ENCODE data around the gene ADCY10. TPM values are rescaled to one million over a fixed set of nuclear protein-coding genes. Genes with fewer than 3 reads are reported as not detected.

Gene ADCY10
- total and polyA plus RNA-seq, 2 donors (not counting 3 experiments of a cell fraction or from before 2014, with no cell fraction given): not detected

- ChIA-PET CTCF (interaction anchor here (1.1 kb wide), 1 partner anchor 10 kb away, joined by 3 read pairs; no protein-coding TSS in a partner anchor), POLR2A (no interaction called here)
- H3K27ac ChIP-seq (ENCODE audit: insufficient read depth, low read depth, low read length): no peak overlapping the region
- intact Hi-C loops (cut with micrococcal nuclease): loop anchor here (5.0 kb wide), 1 partner anchor 258 kb away; no protein-coding TSS in a partner anchor
- dilution Hi-C loops (cut with MboI; ENCODE audit: extremely low pct_ligation_motif_present, low sequenced_read_pairs): no loop called here
- peaks cover 7% of the 10 kb centered on the region for H3K4me1 ChIP-seq (ENCODE audit: control insufficient read depth, extremely low read depth, insufficient read depth, low read length)
- no peaks in the 10 kb centered on the region for H4K20me1 ChIP-seq (replicated peaks; ENCODE audit: control insufficient read depth, extremely low read depth, insufficient read depth, low read length)
- no TSS peak for BruUV-seq (replicated peaks)
- no peak for DNase-seq (ENCODE audit: low read depth, low spot score)
- no peaks in the 10 kb centered on the region for H3K9me3 ChIP-seq (replicated peaks; ENCODE audit: control insufficient read depth, insufficient read depth, low read length)
- no peak overlapping the region for H3K4me2 ChIP-seq (ENCODE audit: insufficient read depth, low read length)
- TF ChIP-seq POLR2A (IDR thresholded peaks at IDR 0.05; ENCODE audit: low read depth, low read length): no peak
- TF ChIP-seq POLR2AphosphoS5 (IDR thresholded peaks at IDR 0.05; ENCODE audit: insufficient read depth, low read depth, low read length): no peak
- no peak for TF ChIP-seq JUN (IDR thresholded peaks at IDR 0.05; ENCODE audit: borderline replicate concordance, insufficient read depth, insufficient read length, low read depth)
- no peak for TF ChIP-seq FOS (IDR thresholded peaks at IDR 0.05; ENCODE audit: borderline replicate concordance, insufficient read depth, low read length)
- TF ChIP-seq MAX (IDR thresholded peaks at IDR 0.05; ENCODE audit: insufficient read depth, insufficient read length): no peak
- no peak for TF ChIP-seq GATA2 (IDR thresholded peaks at IDR 0.05; ENCODE audit: insufficient read depth, insufficient read length, low read depth, low read length)
- no peak for TF ChIP-seq CTCF (IDR thresholded peaks at IDR 0.05; ENCODE audit: extremely low read depth in 1 of 2, insufficient read depth in 1 of 2, low read depth in 1 of 2, low read length in 2 of 2)
- no peak for TF ChIP-seq MYC (IDR thresholded peaks at IDR 0.05; ENCODE audit: low read depth, low read length)
- H3K9me1 ChIP-seq (replicated peaks; ENCODE audit: control insufficient read depth, extremely low read depth, insufficient read depth, low read length): no peaks in the 10 kb centered on the region
- no peak for FAIRE-seq
- H3K9ac ChIP-seq (replicated peaks; ENCODE audit: extremely low read depth, insufficient read depth, low read length): no peak overlapping the region
- H3K4me3 ChIP-seq (replicated peaks in 1 of 3; ENCODE audit: insufficient read depth in 1 of 3, low read depth in 1 of 3, low read length in 3 of 3): no peak overlapping the region
- H3K27me3 ChIP-seq (ENCODE audit: control insufficient read depth in 2 of 2, insufficient read depth in 2 of 2, low read length in 2 of 2): no peaks in the 10 kb centered on the region
- no peaks in the 10 kb centered on the region for H3K79me2 ChIP-seq (ENCODE audit: control insufficient read depth, insufficient read depth, low read length)
- H2AFZ ChIP-seq (ENCODE audit: low read depth, low read length): no peak overlapping the region
- H3K36me3 ChIP-seq (ENCODE audit: control insufficient read depth in 2 of 2, extremely low read depth in 1 of 2, insufficient read depth in 2 of 2, low read length in 2 of 2): no peaks in the 10 kb centered on the region
These were observed 89.7 kb downstream of the ADCY10 start for GRCh38 chr1:167824163-167824794.
